Neural progenitor cell (in vitro differentiated cells): ENCODE data around the gene RGPD8. TPM values are rescaled to one million over a fixed set of nuclear protein-coding genes. Genes with fewer than 3 reads are reported as not detected.
"Not testable (repeated sequence)": the region's sequence is repeated elsewhere in the genome, so short reads cannot be mapped to it uniquely, and the experiment has no call there.

Experiments
- DNase-seq: peaks from one replicate; pipeline ENCODE4 v3.0.0-alpha.2; 2016; ENCODE audit warnings: low spot score
- H2AFZ ChIP-seq: fragments of 200-600 bp; sonication (generic); replicated peaks from 2 replicates; pipeline ENCODE4 v1.6.1; 2016; ENCODE audit warnings: antibody characterized with exemption
- H3F3A ChIP-seq: fragments of 200-600 bp; sonication (generic); 2 replicates; pipeline ENCODE4 v1.6.1; 2016; ENCODE audit warnings: antibody characterized with exemption, low read depth
- H3K27ac ChIP-seq: fragments of 200-600 bp; sonication (generic); 2 replicates; pipeline ENCODE4 v1.5.1; 2016; ENCODE audit warnings: mild to moderate bottlenecking
- H3K27me3 ChIP-seq: fragments of 200-600 bp; sonication (generic); 2 replicates; pipeline ENCODE4 v1.6.1; 2016; ENCODE audit warnings: mild to moderate bottlenecking, moderate library complexity
- H3K36me3 ChIP-seq: fragments of 200-600 bp; sonication (generic); 2 replicates; pipeline ENCODE4 v1.5.1; 2016
- H3K4me1 ChIP-seq: fragments of 200-600 bp; sonication (generic); 2 replicates; pipeline ENCODE4 v1.6.1; 2016; ENCODE audit warnings: mixed run types
- H3K4me2 ChIP-seq: fragments of 200-600 bp; sonication (generic); 2 replicates; pipeline ENCODE4 v1.6.1; 2016
- H3K4me3 ChIP-seq: fragments of 200-600 bp; sonication (generic); 2 replicates; pipeline ENCODE4 v1.5.1; 2016
- H3K79me2 ChIP-seq: fragments of 200-600 bp; sonication (generic); 2 replicates; pipeline ENCODE4 v1.6.1; 2016; ENCODE audit warnings: low read depth
- H3K9ac ChIP-seq: fragments of 200-600 bp; sonication (generic); 2 replicates; pipeline ENCODE4 v1.6.1; 2016
- H3K9me3 ChIP-seq: fragments of 200-600 bp; sonication (generic); 2 replicates; pipeline ENCODE4 v1.5.1; 2016; ENCODE audit warnings: low read depth
- H4K20me1 ChIP-seq: fragments of 200-600 bp; sonication (generic); 2 replicates; pipeline ENCODE4 v1.6.1; 2016; ENCODE audit warnings: low read depth
- H3K27ac Mint-ChIP-seq: 3 replicates; pipeline ENCODE4 v1.8.0; 2021; ENCODE audit warnings: mixed read lengths
- H3K27me3 Mint-ChIP-seq: 2 replicates; pipeline ENCODE4 v1.8.0; 2022; ENCODE audit warnings: low read depth, mild to moderate bottlenecking, inconsistent platforms, moderate library complexity, mixed read lengths; ENCODE audit not compliant: insufficient read depth
- H3K36me3 Mint-ChIP-seq: 3 replicates; pipeline ENCODE4 v1.8.0; 2021; ENCODE audit warnings: mixed read lengths
- H3K4me1 Mint-ChIP-seq: 3 replicates; pipeline ENCODE4 v1.8.0; 2021; ENCODE audit warnings: mixed read lengths
- H3K4me3 Mint-ChIP-seq: 3 replicates; pipeline ENCODE4 v1.8.0; 2021; ENCODE audit warnings: mild to moderate bottlenecking, moderate library complexity, mixed read lengths
- H3K9me3 Mint-ChIP-seq: 3 replicates; pipeline ENCODE4 v1.8.0; 2020; ENCODE audit warnings: mixed read lengths
- EZH2 ChIP-seq: fragments of 200-600 bp; sonication (generic); IDR thresholded peaks from 2 replicates; pipeline ENCODE4 v1.6.1; 2017; ENCODE audit warnings: antibody characterized with exemption, mild to moderate bottlenecking, moderate library complexity
- EZH2phosphoT487 ChIP-seq: fragments of 200-600 bp; sonication (generic); IDR thresholded peaks from 2 replicates; pipeline ENCODE4 v1.6.1; 2017; ENCODE audit warnings: antibody characterized with exemption
- total RNA-seq: library from RNA; depleted of rRNA; stranded (reverse); fragments of >200 nt; gene quantifications from 2 replicates; pipeline ENCODE4 v1.2.3, GENCODE V29; 2015; ENCODE audit warnings: low replicate concordance
- TF ChIP-seq, protein P1 (sequence below): fragments of 200-600 bp; sonication (generic); IDR thresholded peaks from 2 replicates; pipeline ENCODE4 v1.5.1; 2017; ENCODE audit warnings: antibody characterized with exemption, mild to moderate bottlenecking

Gene RGPD8
- total RNA-seq, 1 donor from 2014 or later = 11.1 TPM

DNA sequence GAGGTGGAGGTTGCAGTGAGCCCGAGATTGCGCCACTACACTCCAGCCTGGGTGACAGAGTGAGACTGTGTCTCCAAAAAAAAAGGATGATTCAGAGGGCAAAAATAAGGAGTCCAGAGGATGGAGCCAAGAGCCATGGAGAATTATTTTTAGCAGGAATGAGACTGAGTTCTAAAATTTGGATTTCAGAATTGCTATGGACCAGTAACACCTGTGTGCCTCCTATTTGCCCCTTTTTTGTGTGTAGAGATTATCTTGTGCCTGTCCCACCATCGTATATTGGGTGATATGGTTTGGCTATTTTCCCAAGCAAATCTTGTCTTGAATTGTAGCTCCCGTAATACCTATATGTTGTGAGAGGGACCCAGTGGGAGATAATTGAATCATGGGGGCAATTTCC is 16.4 kb upstream of the RGPD8 start:
- H3K27me3 Mint-ChIP-seq = no peaks in the 10 kb centered on the region
- H2AFZ ChIP-seq = no peak overlapping the region
- no peaks in the 10 kb centered on the region for H3K79me2 ChIP-seq
- H3K27ac Mint-ChIP-seq = no peak overlapping the region
- TF ChIP-seq EZH2phosphoT487 = no peak
- TF ChIP-seq, protein P1, sequence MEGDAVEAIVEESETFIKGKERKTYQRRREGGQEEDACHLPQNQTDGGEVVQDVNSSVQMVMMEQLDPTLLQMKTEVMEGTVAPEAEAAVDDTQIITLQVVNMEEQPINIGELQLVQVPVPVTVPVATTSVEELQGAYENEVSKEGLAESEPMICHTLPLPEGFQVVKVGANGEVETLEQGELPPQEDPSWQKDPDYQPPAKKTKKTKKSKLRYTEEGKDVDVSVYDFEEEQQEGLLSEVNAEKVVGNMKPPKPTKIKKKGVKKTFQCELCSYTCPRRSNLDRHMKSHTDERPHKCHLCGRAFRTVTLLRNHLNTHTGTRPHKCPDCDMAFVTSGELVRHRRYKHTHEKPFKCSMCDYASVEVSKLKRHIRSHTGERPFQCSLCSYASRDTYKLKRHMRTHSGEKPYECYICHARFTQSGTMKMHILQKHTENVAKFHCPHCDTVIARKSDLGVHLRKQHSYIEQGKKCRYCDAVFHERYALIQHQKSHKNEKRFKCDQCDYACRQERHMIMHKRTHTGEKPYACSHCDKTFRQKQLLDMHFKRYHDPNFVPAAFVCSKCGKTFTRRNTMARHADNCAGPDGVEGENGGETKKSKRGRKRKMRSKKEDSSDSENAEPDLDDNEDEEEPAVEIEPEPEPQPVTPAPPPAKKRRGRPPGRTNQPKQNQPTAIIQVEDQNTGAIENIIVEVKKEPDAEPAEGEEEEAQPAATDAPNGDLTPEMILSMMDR = no peak
- no peak for TF ChIP-seq EZH2
- peaks cover 10% of the 10 kb centered on the region for H3K9me3 Mint-ChIP-seq
- H3K27ac ChIP-seq = no peak overlapping the region
- no peak overlapping the region for H3K4me3 Mint-ChIP-seq
- H3K9me3 ChIP-seq = no peaks in the 10 kb centered on the region
- no peaks in the 10 kb centered on the region for H4K20me1 ChIP-seq
- H3K9ac ChIP-seq = no peak overlapping the region
- no peaks in the 10 kb centered on the region for H3K4me1 Mint-ChIP-seq
- H3K36me3 ChIP-seq = no peaks in the 10 kb centered on the region
- no peak overlapping the region for H3K4me3 ChIP-seq
- no peaks in the 10 kb centered on the region for H3K4me1 ChIP-seq
- H3F3A ChIP-seq = no peaks in the 10 kb centered on the region
- H3K36me3 Mint-ChIP-seq = no peaks in the 10 kb centered on the region
- no peaks in the 10 kb centered on the region for H3K27me3 ChIP-seq
- no peak overlapping the region for H3K4me2 ChIP-seq
- DNase-seq = no peak

DNA sequence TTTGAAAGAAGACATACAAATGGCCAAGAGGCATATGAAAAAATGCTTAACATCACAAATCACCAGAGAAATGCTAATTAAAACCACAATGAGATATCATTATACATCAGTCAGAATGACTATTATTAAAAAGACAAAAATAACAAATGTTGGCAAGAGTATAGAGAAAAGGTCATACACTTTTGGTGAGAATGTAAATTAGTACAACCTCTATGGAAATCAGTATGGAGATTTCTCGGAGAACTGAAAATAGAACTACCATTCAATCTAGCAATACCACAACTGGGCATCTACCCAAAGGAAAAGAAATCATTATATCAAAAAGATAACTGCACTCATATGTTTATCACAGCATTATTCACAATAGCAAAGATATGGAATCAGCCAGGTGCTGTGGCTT is 10.8 kb upstream of the RGPD8 start:
- H3K4me3 ChIP-seq, H3K9me3 ChIP-seq, H3K9ac ChIP-seq, H3K36me3 ChIP-seq, H3K27me3 Mint-ChIP-seq, H3K4me1 ChIP-seq, H3K36me3 Mint-ChIP-seq, H3K79me2 ChIP-seq, H3K4me2 ChIP-seq, H3F3A ChIP-seq, H3K4me3 Mint-ChIP-seq, H3K27me3 ChIP-seq, H3K27ac ChIP-seq, H4K20me1 ChIP-seq, H3K27ac Mint-ChIP-seq, DNase-seq, H2AFZ ChIP-seq, H3K9me3 Mint-ChIP-seq, H3K4me1 Mint-ChIP-seq: not testable (repeated sequence)

DNA sequence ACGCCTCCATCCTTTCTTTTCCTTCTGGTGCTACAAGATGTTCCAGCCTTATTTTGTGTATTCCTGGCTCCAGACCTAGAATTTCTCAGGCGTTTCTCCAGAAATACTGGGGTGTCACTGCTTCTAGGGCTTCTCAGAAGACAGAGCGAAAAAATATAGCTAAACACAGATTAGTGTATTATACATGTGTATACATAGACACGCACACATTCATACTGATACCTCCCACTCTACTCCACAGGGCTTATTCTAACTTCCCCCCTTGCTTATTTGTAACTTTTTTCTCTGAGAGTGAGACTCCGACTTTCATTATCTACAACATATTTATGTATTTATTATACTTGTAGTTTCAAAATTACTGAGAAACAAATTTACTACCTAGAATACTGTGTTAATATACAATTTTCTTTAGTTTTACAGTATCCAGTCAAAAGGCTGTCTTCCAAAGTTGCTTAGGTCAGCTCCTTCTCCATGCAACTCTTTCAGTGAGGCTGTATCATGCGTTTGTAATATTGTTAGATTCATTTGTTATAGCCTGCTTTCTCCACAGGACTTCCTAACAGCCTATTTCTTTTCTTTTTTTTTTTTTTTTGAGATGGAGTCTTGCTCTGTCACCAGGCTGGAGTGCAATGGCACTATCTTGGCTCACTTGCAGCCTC is 5.3 kb upstream of the RGPD8 start:
- H3K4me1 Mint-ChIP-seq, DNase-seq, H3K27ac ChIP-seq, H3K9ac ChIP-seq, H3K27me3 Mint-ChIP-seq, H3K4me2 ChIP-seq, H3K9me3 ChIP-seq, H3K79me2 ChIP-seq, H4K20me1 ChIP-seq, H2AFZ ChIP-seq, H3K4me3 ChIP-seq, H3K27ac Mint-ChIP-seq, H3F3A ChIP-seq, H3K36me3 Mint-ChIP-seq, H3K4me1 ChIP-seq, H3K36me3 ChIP-seq, H3K4me3 Mint-ChIP-seq, H3K9me3 Mint-ChIP-seq, H3K27me3 ChIP-seq: not testable (repeated sequence)

DNA sequence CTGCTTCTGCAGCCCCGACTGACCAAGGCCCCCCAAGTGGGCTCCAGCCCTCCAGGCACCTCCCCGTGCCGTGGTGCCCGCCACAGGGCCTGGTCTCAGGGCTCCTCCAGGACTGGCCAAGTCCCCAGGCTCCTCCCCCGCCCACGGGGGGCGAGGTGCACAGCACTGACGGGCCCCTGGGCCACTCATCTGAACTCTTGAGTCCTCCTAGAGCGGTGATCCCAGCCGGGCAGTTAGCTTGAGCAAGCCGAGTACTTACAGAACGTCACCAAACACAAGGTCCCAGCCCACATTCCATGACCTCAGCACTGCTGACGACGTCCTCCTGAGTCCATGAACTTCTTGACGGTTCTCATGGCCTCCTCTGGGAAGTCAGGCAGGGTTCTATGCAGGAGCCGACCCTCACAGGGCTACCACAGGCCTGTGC is 4.0 kb upstream of the RGPD8 start:
- H3K36me3 Mint-ChIP-seq, H3K27ac ChIP-seq, H3K9me3 ChIP-seq, H3K4me2 ChIP-seq, H4K20me1 ChIP-seq, H3K27me3 Mint-ChIP-seq, H3K4me3 Mint-ChIP-seq, DNase-seq, H3K9me3 Mint-ChIP-seq, H2AFZ ChIP-seq, H3K4me1 Mint-ChIP-seq, H3K9ac ChIP-seq, H3F3A ChIP-seq, H3K79me2 ChIP-seq, H3K36me3 ChIP-seq, H3K27me3 ChIP-seq, H3K4me3 ChIP-seq, H3K27ac Mint-ChIP-seq, H3K4me1 ChIP-seq: not testable (repeated sequence)

DNA sequence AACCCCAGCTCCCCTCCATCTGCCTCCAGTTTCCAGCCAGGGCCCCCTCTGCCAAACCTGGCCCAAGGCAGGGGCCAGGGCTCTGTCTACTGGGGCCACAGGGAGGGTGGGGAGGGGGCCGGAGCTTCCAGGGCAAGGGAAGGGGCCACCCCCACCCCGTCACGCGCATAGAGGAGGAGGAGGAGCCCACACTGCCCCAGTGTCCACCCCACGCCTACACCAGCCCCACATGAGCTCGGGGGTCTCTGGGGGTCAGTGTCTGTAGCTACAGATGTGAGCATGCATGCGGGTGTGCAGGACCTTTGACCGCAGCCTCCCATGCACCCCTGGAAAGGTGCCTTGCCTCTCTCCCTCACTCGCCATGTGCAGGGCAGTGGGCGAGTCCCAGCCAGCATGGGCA is 3.5 kb upstream of the RGPD8 start:
- H3K27ac ChIP-seq, H3K27me3 Mint-ChIP-seq, H3K9ac ChIP-seq, H3K4me2 ChIP-seq, H3K36me3 ChIP-seq, H4K20me1 ChIP-seq, H3F3A ChIP-seq, H3K4me1 ChIP-seq, H3K27ac Mint-ChIP-seq, H3K4me1 Mint-ChIP-seq, H3K4me3 Mint-ChIP-seq, H3K9me3 ChIP-seq, H3K79me2 ChIP-seq, H3K27me3 ChIP-seq, H2AFZ ChIP-seq, H3K9me3 Mint-ChIP-seq, DNase-seq, H3K36me3 Mint-ChIP-seq, H3K4me3 ChIP-seq: not testable (repeated sequence)

DNA sequence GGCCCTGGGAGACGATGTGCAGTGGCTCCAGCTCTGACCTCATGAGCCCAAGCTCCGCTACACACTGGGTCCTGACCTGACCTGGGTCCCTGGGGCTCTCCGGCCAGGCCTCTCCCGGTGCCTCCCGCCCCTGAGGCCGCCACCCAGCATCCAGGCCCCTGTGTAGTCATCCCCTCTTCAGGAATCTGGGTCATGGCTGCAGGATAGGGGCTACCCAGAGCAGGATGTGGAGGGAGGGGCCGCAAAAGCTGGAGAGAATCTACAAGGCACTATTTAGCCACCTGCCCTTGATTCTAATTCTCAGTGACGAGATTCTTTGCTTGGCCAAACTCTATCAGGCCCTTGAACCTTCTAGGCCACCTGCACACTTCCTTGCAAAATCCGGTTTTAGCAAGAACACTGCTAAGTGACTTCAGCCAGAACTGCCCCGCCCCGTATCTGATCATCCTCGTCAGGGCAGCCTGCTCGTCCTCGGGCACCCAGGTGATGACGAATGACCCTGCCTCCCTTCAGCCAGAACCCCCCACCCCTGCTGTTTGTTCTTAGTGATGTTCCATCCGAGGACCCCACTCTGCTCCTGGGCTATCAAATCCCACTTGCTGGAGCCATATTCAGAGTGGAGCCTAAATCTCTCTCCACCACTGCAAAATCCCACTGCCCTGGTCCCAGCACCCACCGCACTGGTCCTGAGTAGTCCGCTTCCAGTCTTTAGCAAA is 2.4 kb upstream of the RGPD8 start:
- not testable (repeated sequence) for H3K9me3 ChIP-seq, H3K36me3 ChIP-seq, H4K20me1 ChIP-seq, H3K27me3 Mint-ChIP-seq, DNase-seq, H3K36me3 Mint-ChIP-seq, H3K27me3 ChIP-seq, H3K4me3 ChIP-seq, H3K4me2 ChIP-seq, H3K9ac ChIP-seq, H3K4me1 ChIP-seq, H3F3A ChIP-seq, H3K4me1 Mint-ChIP-seq, H3K27ac ChIP-seq, H3K79me2 ChIP-seq, H2AFZ ChIP-seq, H3K9me3 Mint-ChIP-seq
- H3K4me3 Mint-ChIP-seq = peak overlapping the region; percentile 21
- H3K27ac Mint-ChIP-seq = peak overlapping the region; percentile 72

DNA sequence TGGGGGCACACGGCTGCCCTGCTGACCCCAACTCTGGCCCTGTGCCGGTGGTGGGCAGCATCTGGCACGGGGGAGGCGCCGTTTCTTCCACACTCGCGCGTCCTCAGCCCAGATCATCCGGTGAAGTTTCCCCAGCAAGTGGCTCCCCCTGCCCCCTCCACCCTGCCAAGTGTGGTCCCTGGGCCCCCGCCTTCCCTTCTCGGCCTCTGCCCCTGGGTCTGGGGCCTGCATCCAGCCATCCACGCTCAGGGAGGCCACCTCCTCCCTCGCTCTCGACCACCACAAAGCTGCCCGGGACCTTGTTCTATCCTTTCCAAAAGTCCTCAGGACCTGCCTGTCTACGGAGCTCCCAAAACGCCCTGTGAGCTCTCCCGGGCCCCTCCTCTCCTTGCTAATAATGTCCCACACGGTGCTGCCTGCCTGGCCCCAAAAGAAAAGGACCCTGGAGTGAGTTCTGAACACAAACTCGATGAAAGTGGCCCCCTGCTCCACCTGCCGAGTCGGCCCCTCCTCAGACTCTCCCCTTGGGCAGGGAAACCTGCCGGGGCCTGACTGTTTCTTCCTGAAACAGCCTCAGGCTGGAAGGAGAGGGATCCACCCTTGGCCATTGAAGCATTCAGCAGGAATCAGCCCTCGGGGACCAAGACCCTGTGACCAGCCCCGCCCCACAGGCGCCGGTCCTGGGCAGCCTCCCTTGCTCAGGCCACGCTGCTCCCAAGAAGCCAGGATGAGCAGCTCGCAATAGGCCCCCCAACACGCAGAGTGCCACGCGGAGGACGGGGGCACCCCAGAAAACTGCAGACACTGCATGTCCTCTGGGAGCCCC is 1.7 kb upstream of the RGPD8 start:
- not testable (repeated sequence) for H3K27ac Mint-ChIP-seq

More for the DNA sequence above, 1.7 kb upstream of the RGPD8 start:
- H3K9me3 Mint-ChIP-seq, H3K79me2 ChIP-seq, H3K4me1 ChIP-seq, H3F3A ChIP-seq, H3K27me3 Mint-ChIP-seq, H3K4me1 Mint-ChIP-seq, H3K27me3 ChIP-seq, DNase-seq, H3K9me3 ChIP-seq, H3K4me3 Mint-ChIP-seq, H3K36me3 Mint-ChIP-seq, H3K36me3 ChIP-seq, H3K4me2 ChIP-seq, H4K20me1 ChIP-seq, H3K9ac ChIP-seq, H2AFZ ChIP-seq, H3K27ac ChIP-seq, H3K4me3 ChIP-seq: not testable (repeated sequence)
